Measurements from ENCODE around the gene FRG1. TPM values are rescaled to one million over a fixed set of nuclear protein-coding genes. Genes with fewer than 3 reads are reported as not detected.
A peak's percentile ranks its signal among the peaks of the same experiment; 100 is the strongest.

Gene FRG1
- polyA plus RNA-seq, 1 of the 3 experiments (the other 2 are of a cell fraction) = 12.4 TPM

DNA sequence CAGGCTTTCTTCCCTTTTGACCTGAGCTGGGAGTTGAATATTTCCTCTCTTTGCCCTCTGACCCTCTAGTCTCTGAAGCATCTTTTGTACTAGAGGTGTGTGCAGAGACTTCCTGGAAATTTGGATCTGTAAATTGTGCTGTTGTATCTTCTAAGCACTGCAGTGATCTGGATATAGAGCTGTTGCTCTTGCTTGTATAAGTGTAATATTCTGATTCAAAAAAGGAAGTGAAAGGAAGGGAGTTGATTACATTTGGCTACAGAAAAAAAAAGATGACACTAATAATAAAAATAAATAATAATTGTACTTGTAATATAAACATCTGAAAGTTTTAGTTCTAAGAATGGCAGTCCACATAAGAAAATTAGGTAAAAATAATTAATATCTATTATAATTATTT lies 33.0 kb downstream of the FRG1 start:
- H3K4me2 ChIP-seq = no peak overlapping the region
- no peaks in the 10 kb centered on the region for H3K36me3 ChIP-seq (replicated peaks in 1 of 2; ENCODE audit: control insufficient read depth in 1 of 2, insufficient read depth in 2 of 2, low read length in 1 of 2)
- no peaks in the 10 kb centered on the region for H3F3A ChIP-seq (replicated peaks; ENCODE audit: insufficient read depth)
- no peak overlapping the region for H2AFZ ChIP-seq (ENCODE audit: low read depth)
- no peak for TF ChIP-seq RAD21 (IDR thresholded peaks at IDR 0.05; ENCODE audit: low read length)
- no peak for TF ChIP-seq SMC3 (IDR thresholded peaks at IDR 0.05; ENCODE audit: low read depth, low read length)
- no peak for TF ChIP-seq CHD2 (IDR thresholded peaks at IDR 0.05; ENCODE audit: low read length, partially characterized antibody)
- TF ChIP-seq, protein P1, sequence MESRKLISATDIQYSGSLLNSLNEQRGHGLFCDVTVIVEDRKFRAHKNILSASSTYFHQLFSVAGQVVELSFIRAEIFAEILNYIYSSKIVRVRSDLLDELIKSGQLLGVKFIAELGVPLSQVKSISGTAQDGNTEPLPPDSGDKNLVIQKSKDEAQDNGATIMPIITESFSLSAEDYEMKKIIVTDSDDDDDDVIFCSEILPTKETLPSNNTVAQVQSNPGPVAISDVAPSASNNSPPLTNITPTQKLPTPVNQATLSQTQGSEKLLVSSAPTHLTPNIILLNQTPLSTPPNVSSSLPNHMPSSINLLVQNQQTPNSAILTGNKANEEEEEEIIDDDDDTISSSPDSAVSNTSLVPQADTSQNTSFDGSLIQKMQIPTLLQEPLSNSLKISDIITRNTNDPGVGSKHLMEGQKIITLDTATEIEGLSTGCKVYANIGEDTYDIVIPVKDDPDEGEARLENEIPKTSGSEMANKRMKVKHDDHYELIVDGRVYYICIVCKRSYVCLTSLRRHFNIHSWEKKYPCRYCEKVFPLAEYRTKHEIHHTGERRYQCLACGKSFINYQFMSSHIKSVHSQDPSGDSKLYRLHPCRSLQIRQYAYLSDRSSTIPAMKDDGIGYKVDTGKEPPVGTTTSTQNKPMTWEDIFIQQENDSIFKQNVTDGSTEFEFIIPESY (IDR thresholded peaks at IDR 0.05; ENCODE audit: borderline replicate concordance, low read depth) = no peak
- no peak for TF ChIP-seq RFX5 (IDR thresholded peaks at IDR 0.05; ENCODE audit: low read length)
- TF ChIP-seq, protein P2, sequence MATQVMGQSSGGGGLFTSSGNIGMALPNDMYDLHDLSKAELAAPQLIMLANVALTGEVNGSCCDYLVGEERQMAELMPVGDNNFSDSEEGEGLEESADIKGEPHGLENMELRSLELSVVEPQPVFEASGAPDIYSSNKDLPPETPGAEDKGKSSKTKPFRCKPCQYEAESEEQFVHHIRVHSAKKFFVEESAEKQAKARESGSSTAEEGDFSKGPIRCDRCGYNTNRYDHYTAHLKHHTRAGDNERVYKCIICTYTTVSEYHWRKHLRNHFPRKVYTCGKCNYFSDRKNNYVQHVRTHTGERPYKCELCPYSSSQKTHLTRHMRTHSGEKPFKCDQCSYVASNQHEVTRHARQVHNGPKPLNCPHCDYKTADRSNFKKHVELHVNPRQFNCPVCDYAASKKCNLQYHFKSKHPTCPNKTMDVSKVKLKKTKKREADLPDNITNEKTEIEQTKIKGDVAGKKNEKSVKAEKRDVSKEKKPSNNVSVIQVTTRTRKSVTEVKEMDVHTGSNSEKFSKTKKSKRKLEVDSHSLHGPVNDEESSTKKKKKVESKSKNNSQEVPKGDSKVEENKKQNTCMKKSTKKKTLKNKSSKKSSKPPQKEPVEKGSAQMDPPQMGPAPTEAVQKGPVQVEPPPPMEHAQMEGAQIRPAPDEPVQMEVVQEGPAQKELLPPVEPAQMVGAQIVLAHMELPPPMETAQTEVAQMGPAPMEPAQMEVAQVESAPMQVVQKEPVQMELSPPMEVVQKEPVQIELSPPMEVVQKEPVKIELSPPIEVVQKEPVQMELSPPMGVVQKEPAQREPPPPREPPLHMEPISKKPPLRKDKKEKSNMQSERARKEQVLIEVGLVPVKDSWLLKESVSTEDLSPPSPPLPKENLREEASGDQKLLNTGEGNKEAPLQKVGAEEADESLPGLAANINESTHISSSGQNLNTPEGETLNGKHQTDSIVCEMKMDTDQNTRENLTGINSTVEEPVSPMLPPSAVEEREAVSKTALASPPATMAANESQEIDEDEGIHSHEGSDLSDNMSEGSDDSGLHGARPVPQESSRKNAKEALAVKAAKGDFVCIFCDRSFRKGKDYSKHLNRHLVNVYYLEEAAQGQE (IDR thresholded peaks at IDR 0.05; ENCODE audit: low read depth, low read length) = no peak
- no peak for TF ChIP-seq NRF1 (IDR thresholded peaks at IDR 0.05; ENCODE audit: low read depth, low read length)
- H3K4me3 ChIP-seq (ENCODE audit: low read depth in 2 of 2, low read length in 1 of 2) = no peak overlapping the region
- H3K9ac ChIP-seq = no peak overlapping the region
- no peaks in the 10 kb centered on the region for H4K20me1 ChIP-seq (ENCODE audit: insufficient read depth)
- no peak for DNase-seq
- no peaks in the 10 kb centered on the region; the same call in 1 of the 2 replicates for H3K9me3 ChIP-seq
- POLR2A ChIA-PET = no interaction called here
- no peaks in the 10 kb centered on the region for H3K9me2 ChIP-seq
- no peaks in the 10 kb centered on the region; the same call in 1 of the 2 replicates for H3K27me3 ChIP-seq (ENCODE audit: insufficient read depth)
- H3K4me1 ChIP-seq (ENCODE audit: control insufficient read depth in 1 of 2, insufficient read depth in 2 of 2, low read depth in 1 of 2, low read length in 1 of 2) = no peaks in the 10 kb centered on the region
- H3K27ac ChIP-seq (ENCODE audit: low read depth in 2 of 2, low read length in 1 of 2) = no peak overlapping the region
- H3K79me2 ChIP-seq (ENCODE audit: insufficient read depth) = no peaks in the 10 kb centered on the region
- CTCF ChIA-PET = interaction anchor here (1.3 kb wide), 1 partner anchor 24 kb away, joined by 3 read pairs; no protein-coding TSS in a partner anchor

DNA sequence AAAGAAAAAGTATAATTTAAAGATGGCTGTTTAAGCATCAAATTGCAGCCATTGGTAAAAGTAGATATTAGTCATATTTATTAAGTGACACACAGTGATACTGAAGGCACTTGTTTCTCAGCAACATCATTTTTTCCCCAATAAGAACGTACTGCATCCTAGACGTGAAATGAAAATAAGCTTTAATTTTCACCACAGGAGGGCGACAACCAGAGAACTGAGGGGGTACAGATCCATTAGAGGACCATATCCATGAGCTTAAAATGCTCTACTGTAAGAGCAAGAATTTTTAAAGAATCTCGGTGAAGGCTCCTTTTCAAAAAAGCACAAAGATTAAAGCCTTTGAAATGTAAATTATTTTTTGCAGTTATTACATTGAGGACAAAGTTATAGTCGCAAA lies 33.4 kb downstream of the FRG1 start:
- Histone ChIP-seq H3K27me3 (ENCODE audit: insufficient read depth) (no peaks in the 10 kb centered on the region; the same call in 1 of the 2 replicates), H3K4me1 (ENCODE audit: control insufficient read depth in 1 of 2, insufficient read depth in 2 of 2, low read depth in 1 of 2, low read length in 1 of 2) (no peaks in the 10 kb centered on the region), H3K9me3 (no peaks in the 10 kb centered on the region; the same call in 1 of the 2 replicates), H3K4me2 (no peak overlapping the region), H2AFZ (ENCODE audit: low read depth) (no peak overlapping the region), H3K4me3 (ENCODE audit: low read depth in 2 of 2, low read length in 1 of 2) (no peak overlapping the region), H3K9me2 (no peaks in the 10 kb centered on the region), H3K79me2 (ENCODE audit: insufficient read depth) (no peaks in the 10 kb centered on the region), H4K20me1 (ENCODE audit: insufficient read depth) (no peaks in the 10 kb centered on the region), H3K36me3 (replicated peaks in 1 of 2; ENCODE audit: control insufficient read depth in 1 of 2, insufficient read depth in 2 of 2, low read length in 1 of 2) (no peaks in the 10 kb centered on the region), H3F3A (replicated peaks; ENCODE audit: insufficient read depth) (no peaks in the 10 kb centered on the region), H3K27ac (ENCODE audit: low read depth in 2 of 2, low read length in 1 of 2) (no peak overlapping the region), H3K9ac (no peak overlapping the region)
- CTCF ChIA-PET = interaction anchor here (1.3 kb wide), 1 partner anchor 24 kb away, joined by 3 read pairs; no protein-coding TSS in a partner anchor
- TF ChIP-seq SMC3 (IDR thresholded peaks at IDR 0.05; ENCODE audit: low read depth, low read length) (peak; percentile 21; the same call in 1 of the 2 replicates), RFX5 (IDR thresholded peaks at IDR 0.05; ENCODE audit: low read length) (no peak), RAD21 (IDR thresholded peaks at IDR 0.05; ENCODE audit: low read length) (0 out of 2 replicates have a peak, but pooled peaks have one; percentile 14)
- TF ChIP-seq, protein P3, sequence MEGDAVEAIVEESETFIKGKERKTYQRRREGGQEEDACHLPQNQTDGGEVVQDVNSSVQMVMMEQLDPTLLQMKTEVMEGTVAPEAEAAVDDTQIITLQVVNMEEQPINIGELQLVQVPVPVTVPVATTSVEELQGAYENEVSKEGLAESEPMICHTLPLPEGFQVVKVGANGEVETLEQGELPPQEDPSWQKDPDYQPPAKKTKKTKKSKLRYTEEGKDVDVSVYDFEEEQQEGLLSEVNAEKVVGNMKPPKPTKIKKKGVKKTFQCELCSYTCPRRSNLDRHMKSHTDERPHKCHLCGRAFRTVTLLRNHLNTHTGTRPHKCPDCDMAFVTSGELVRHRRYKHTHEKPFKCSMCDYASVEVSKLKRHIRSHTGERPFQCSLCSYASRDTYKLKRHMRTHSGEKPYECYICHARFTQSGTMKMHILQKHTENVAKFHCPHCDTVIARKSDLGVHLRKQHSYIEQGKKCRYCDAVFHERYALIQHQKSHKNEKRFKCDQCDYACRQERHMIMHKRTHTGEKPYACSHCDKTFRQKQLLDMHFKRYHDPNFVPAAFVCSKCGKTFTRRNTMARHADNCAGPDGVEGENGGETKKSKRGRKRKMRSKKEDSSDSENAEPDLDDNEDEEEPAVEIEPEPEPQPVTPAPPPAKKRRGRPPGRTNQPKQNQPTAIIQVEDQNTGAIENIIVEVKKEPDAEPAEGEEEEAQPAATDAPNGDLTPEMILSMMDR (IDR thresholded peaks at IDR 0.05) = peak; percentile 61
- peak; percentile 50 for DNase-seq
- POLR2A ChIA-PET = no interaction called here
- WGBS (ENCODE audit: low lambda C conversion rate) = 23% methylated on average over 5 of the region's 5 CpGs

Data from SK-N-SH (cell line).